ENCODE data around the gene SMAP2.
"Not testable (repeated sequence)": the region's sequence is repeated elsewhere in the genome, so short reads cannot be mapped to it uniquely, and the experiment has no call there.

SMAP2 gene

GRCh38 chr1:40373323-40374283 is at the start of gene SMAP2:
Gene SMAP2, plus strand, starts transcription at chr1:40373727. Its CDS starts 394 bp downstream, at chr1:40374121.
- DNase-seq (ENCODE audit: low read depth, low spot score), result peak; percentile 92

GRCh38 chr1:40331403-40331802 is 42.1 kb upstream of the SMAP2 start:
- not testable (repeated sequence) for DNase-seq (ENCODE audit: low read depth, low spot score)

GRCh38 chr1:40332695-40333094 is 40.8 kb upstream of the SMAP2 start:
- DNase-seq (ENCODE audit: low read depth, low spot score), result no peak

- no peak for DNase-seq (ENCODE audit: low read depth, low spot score)
These were observed 36.1 kb upstream of the SMAP2 start for GRCh38 chr1:40337443-40337842.

- DNase-seq (ENCODE audit: low read depth, low spot score), result peak; percentile 97
These were observed 34.6 kb upstream of the SMAP2 start for GRCh38 chr1:40338745-40339419.

- DNase-seq (ENCODE audit: low read depth, low spot score), result no peak
These were observed 33.9 kb upstream of the SMAP2 start for GRCh38 chr1:40339420-40340323.

- no peak for DNase-seq (ENCODE audit: low read depth, low spot score)
These were observed 31.8 kb upstream of the SMAP2 start for GRCh38 chr1:40341491-40342380.

DNA sequence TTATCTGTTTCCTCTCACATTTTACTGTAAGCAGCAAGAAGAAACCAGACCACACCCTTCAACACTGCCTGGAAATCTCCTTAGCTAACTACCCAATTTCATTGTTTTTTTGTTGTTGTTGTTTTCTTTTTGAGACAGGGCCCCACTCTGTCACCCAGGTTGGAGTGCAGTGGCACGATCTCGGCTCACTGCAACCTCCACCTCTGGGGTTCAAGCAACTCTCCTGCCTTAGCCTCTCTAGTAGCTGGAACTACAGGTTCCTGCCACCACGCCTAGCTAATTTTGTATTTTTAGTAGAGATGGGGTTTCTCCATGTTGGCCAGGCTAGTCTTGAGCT is 31.2 kb upstream of the SMAP2 start:
- not testable (repeated sequence) for DNase-seq (ENCODE audit: low read depth, low spot score)

DNA sequence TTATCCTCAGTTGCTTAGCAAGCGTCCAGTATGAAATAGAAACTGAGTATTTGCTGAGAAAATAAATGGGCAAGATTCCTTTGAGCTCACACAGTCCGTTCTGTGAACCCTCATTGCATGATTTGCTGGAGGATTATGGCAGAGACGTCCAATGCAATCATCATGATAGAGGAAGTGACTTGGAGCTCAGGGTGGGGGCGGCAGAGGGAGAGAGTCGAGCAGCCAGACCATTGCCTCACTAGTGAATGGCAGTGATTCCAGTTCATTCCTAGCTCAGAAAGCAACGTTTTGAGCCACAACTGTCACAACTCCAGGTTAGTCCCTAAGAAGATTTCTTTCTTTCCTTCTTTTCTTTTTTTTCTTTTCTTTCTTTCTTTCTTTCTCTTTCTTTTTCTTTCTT is 28.9 kb upstream of the SMAP2 start:
- DNase-seq (ENCODE audit: low read depth, low spot score), result no peak

DNA sequence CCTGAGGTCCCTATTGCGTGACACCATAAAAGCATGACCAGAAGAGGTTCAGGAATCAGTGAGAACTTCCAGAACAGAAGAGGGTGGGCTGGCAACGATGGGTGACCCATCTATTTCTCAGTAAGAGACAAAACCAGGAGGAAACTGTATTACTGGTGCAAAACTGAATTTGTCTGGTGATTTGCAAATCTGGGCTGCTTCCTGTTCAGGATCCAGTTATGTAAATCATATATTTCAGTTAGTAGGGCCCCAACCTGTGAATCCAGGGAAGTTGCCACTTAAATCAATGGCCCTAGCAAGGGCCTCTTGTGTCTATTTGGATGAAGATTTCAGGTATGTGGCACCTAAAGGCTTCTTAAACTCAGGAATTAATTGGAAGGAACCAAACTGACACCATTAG is 23.1 kb upstream of the SMAP2 start:
- no peak for DNase-seq (ENCODE audit: low read depth, low spot score)

GRCh38 chr1:40351124-40351523 is 22.4 kb upstream of the SMAP2 start:
- no peak for DNase-seq (ENCODE audit: low read depth, low spot score)

GRCh38 chr1:40352126-40352525 is 21.4 kb upstream of the SMAP2 start:
- DNase-seq (ENCODE audit: low read depth, low spot score), result no peak

DNA sequence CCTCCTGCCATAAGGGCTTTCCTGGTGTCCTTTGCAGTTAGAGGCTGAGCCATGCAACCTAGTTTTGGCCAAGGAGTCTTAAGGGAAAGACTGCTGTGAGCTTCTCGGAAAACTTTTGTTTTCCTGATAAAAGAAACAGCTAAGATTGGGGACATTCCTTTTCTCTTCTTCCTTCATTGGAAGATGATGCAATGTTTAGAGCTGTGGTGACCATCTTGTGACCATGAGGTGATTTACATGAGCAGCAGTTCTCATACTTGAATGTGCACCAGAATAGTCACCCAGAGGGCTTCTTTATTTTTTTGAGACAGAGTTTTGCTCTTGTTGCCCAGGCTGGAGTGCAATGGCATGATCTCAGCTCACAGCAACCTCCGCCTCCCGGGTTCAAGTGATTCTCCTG is 20.4 kb upstream of the SMAP2 start:
- DNase-seq (ENCODE audit: low read depth, low spot score), result no peak

DNA sequence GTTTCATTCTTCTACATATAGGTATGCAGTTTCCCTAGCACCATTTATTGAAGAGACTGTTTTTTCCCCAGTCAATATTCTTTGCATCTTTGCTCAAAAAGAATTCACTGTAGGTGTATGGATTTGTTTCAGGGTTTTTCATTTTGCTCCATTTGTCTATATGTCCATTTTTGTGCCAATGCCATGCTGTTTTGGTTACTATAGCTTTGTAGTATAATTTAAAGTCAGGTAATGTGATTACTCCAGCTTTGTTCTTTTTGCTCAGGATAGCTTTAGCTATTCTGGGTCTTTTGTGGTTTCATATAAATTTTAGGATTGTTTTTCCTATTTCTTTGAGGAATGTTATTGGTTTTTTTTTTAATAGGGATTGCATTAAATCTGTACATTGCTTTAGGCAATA is 15.9 kb upstream of the SMAP2 start:
- no peak for DNase-seq (ENCODE audit: low read depth, low spot score)

DNA sequence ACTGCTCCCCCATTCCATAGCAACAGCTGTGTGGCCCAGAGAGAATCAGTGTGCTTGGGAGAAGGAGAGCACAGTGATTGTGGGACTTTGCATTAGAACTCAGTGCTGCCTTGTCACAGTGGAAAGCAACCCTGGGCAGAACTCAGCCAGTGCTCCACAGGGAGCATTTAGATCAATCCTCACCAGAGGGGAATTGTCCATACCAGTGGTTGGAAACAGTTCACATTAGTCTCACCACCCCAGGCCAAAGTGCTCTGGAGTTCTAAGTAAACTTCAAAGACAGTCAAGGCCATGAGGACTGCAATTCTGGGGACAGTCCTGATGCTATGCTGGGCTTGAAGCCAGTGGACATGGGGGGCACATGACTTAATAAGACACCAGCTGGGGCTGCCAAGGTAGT is 12.9 kb upstream of the SMAP2 start:
- no peak for DNase-seq (ENCODE audit: low read depth, low spot score)

DNA sequence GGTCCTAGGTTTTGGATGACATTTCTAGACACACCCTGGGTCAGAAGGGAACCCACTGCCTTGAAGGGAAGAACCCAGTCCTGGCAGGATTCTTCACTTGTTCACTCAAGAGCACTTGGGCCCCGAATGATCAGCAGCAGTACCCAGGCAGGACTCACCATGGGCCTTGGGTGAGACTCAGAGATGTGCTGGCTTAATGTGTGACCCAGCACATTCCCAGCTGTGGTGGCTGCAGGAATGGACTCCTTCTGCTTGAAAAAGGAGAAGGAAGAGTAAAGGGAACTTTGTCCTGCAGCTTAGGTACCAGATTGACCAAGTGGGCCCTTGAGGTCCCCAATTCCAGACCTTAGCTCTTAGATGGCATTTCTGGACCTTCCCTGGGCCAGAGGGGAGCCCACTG is 12.3 kb upstream of the SMAP2 start:
- DNase-seq (ENCODE audit: low read depth, low spot score), result no peak

DNA sequence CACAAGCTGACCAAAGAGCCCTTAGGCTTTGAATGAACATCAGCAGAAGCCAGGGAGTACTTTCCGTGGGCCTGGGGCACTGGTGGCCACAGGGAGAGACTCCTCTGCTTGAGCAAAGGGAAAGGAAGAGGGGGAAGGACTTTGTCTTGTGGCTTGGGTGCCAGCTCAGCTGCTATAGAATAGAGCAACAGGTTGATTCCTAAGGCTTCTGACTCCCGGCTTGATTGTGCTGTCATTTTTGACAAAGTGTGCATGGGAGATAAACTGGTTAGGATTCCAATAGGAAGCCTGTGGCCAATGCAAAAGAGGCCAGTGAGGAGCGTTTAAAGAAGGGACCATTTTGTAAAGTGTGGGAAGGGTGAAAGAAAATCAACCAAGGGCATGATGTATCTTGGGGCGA is 11.9 kb upstream of the SMAP2 start:
- DNase-seq (ENCODE audit: low read depth, low spot score), result no peak

DNA sequence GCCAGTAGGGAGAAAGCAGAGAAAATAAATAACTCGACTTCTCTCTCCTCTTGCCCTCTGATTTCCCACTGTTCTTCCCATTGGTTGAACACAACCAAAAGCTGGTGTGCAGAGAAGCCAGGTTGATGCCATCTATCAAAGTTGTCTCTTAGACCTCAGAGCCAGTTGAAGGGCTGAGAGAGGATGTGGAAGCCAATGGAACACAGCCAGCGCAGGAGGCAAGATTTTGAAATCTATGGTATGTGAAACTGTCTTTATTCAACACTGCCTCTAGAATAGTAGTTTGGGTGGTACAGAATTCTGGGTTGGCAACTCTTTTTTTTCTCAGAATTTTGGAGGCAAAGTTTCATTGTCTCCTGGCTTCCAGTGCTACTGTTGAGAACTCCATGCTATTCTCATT is 11.3 kb upstream of the SMAP2 start:
- no peak for DNase-seq (ENCODE audit: low read depth, low spot score)

DNA sequence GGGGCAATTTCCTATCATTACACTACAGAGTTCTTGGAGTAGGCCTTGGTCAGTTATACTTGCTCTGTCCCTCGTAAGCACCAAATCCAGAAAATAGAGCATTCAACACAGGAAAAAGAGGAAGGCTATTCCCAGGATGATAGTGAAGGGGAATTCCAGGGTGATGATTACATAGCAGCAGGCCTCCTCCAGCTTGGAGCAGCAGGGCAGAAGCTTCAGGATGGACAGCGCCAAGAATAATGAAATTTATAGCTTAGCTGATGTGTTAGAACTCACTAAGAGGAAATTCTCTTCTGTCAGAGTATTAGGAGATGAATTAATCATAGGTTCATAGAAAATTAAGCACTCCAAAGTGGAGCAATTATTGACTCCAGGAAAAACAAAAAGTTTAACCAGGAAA is 10.8 kb upstream of the SMAP2 start:
- DNase-seq (ENCODE audit: low read depth, low spot score), result no peak

DNA sequence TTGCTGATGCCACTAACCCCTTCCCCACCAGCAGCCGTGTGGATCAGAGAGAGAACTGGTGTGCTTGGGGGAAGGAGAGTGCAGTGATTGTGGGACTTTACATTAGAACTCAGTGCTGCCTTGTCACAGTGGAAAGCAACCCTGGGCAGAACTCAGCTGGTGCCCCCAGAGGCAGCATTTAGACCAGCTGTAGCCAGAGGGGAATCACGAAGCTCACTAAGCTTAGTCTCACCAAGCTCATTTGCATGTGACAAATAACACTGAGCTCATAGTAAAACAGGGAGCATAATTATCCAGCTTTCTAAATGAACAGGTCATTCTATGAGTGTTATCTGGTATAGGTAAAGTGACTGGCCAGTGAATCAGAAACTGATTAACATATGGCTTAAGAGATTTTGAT is 9.8 kb upstream of the SMAP2 start:
- DNase-seq (ENCODE audit: low read depth, low spot score), result peak; percentile 23

DNA sequence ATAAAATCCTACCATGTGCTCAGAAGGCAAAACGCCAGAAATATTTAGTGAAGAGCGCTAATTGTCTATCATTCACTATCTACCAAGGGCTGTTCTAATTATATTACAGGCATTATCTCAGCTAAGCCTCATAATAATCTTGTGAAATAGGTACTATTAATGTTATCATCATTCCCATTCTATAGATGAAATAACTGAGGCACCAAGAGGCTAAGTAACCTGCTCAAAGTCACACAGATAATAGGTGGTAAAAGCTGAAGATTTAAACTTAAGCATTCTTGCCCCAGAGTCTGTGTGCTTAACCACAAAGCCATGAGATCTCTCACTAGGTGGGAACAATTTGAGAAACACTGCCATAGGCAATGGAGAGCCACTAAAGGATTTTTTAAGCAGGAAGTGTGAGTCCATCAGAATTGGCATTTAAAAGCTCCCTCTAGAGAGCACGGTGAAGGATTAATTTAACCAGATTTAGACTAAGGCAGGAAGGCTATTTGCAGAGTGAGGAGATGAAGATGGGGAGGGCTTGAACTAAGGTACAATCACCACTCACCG is 1.7 kb upstream of the SMAP2 start:
- no peak for DNase-seq (ENCODE audit: low read depth, low spot score)

Data from ELF-1 (cell line).